ENCODE data around the gene C10orf105.

- no peak for TF ChIP-seq CTCF (IDR thresholded peaks at IDR 0.05; ENCODE audit: control extremely low read depth in 1 of 3, insufficient read depth in 1 of 3, low read depth in 1 of 3, low read length in 3 of 3)
- no peak for TF ChIP-seq CHD2 (IDR thresholded peaks at IDR 0.05; ENCODE audit: low read length)
- no peak for TF ChIP-seq MAFK (IDR thresholded peaks at IDR 0.05; ENCODE audit: low read depth, low read length)
- no peak for TF ChIP-seq POLR2AphosphoS5 (IDR thresholded peaks at IDR 0.05; ENCODE audit: low read depth, low read length)
- no peak for TF ChIP-seq SUZ12 (IDR thresholded peaks at IDR 0.05; ENCODE audit: low read length)
- no peak for TF ChIP-seq POLR2A (IDR thresholded peaks at IDR 0.05; ENCODE audit: control extremely low read depth in 1 of 2, low read depth in 2 of 2, low read length in 2 of 2)
- TF ChIP-seq, protein P1, sequence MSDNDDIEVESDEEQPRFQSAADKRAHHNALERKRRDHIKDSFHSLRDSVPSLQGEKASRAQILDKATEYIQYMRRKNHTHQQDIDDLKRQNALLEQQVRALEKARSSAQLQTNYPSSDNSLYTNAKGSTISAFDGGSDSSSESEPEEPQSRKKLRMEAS (IDR thresholded peaks at IDR 0.05): no peak
- no peak for TF ChIP-seq EP300 (IDR thresholded peaks at IDR 0.05; ENCODE audit: borderline replicate concordance in 1 of 2, low read depth in 2 of 2, low read length in 2 of 2)
- TF ChIP-seq JUN (IDR thresholded peaks at IDR 0.05; ENCODE audit: low read depth, low read length): no peak
Observed at GRCh38 chr10:71716426-71716825, 3.2 kb downstream of the C10orf105 start.
